SK-N-SH (cell line): ENCODE results near the gene SKA2. TPM values are rescaled to one million over a fixed set of nuclear protein-coding genes. Genes with fewer than 3 reads are reported as not detected.
A peak's percentile ranks its signal among the peaks of the same experiment; 100 is the strongest.

Source experiments
- CTCF ChIA-PET: fragments of 300-600, 350-600 bp; formaldehyde crosslinking; extraction: SDS; loops from one replicate; lab custom pipeline; 2021; lab: Yijun Ruan, JAX
- POLR2A ChIA-PET: fragments of 350-600 bp; sonication (Branson Sonifier 250); formaldehyde crosslinking; extraction: SDS; loops from one replicate; lab custom pipeline; 2020; ENCODE audit warnings: antibody characterized with exemption, inconsistent platforms; lab: Yijun Ruan, JAX
- DNase-seq: peaks from one replicate; pipeline ENCODE4 v3.0.0; 2012
- H2AFZ ChIP-seq: fragments of 200-600 bp; sonication (generic); 2 replicates; pipeline ENCODE4 v1.8.1; 2016; ENCODE audit warnings: antibody characterized with exemption, mild to moderate bottlenecking, low read depth
- H3F3A ChIP-seq: fragments of 200-600 bp; sonication (generic); replicated peaks from 2 replicates; pipeline ENCODE3; 2016; ENCODE audit warnings: antibody characterized with exemption, mild to moderate bottlenecking; ENCODE audit not compliant: insufficient read depth
- H3K27ac ChIP-seq, 2 experiments: fragments of 200-500 bp in 1 of 2; fragments of 200-600 bp in 1 of 2; sonication (Bioruptor generic) in 1 of 2; sonication (generic), shearing (Covaris generic) in 1 of 2; 2 replicates each; pipeline versions ENCODE4 v1.5.1 to v1.6.1; 2014 to 2016; ENCODE audit warnings: low read depth in 2 of 2, inconsistent platforms in 1 of 2, low read length in 1 of 2, mild to moderate bottlenecking in 1 of 2, mixed read lengths in 1 of 2
- H3K27me3 ChIP-seq: fragments of 200-600 bp; sonication (generic), shearing (Covaris generic); 2 replicates; pipeline ENCODE4 v1.6.1; 2016; ENCODE audit warnings: mixed run types; ENCODE audit not compliant: insufficient read depth
- H3K36me3 ChIP-seq, 2 experiments: fragments of 200-500 bp in 1 of 2; fragments of 200-600 bp in 1 of 2; sonication (Bioruptor generic) in 1 of 2; sonication (generic) in 1 of 2; replicated peaks in 1 of 2; 2 replicates each; pipeline versions ENCODE3 to v1.5.1; 2014 to 2016; ENCODE audit warnings: low read length in 1 of 2, mild to moderate bottlenecking in 1 of 2; ENCODE audit not compliant: insufficient read depth in 2 of 2, control insufficient read depth in 1 of 2
- H3K4me1 ChIP-seq, 2 experiments: fragments of 200-500 bp in 1 of 2; fragments of 200-600 bp in 1 of 2; sonication (Bioruptor generic) in 1 of 2; sonication (generic), shearing (Covaris generic) in 1 of 2; 2 replicates each; pipeline versions ENCODE4 v1.5.1 to v1.6.1; 2014 to 2016; ENCODE audit warnings: low read depth in 1 of 2, low read length in 1 of 2, mixed run types in 1 of 2; ENCODE audit not compliant: insufficient read depth in 2 of 2, control insufficient read depth in 1 of 2
- H3K4me2 ChIP-seq: fragments of 200-600 bp; sonication (generic), shearing (Covaris generic); 2 replicates; pipeline ENCODE4 v1.6.1; 2017; ENCODE audit warnings: mixed run types
- H3K4me3 ChIP-seq, 2 experiments: fragments of 200-500 bp in 1 of 2; fragments of 200-600 bp in 1 of 2; sonication (Bioruptor generic) in 1 of 2; sonication (generic), shearing (Covaris generic) in 1 of 2; 2 replicates each; pipeline versions ENCODE4 v1.5.1 to v1.8.1; 2014 to 2016; ENCODE audit warnings: low read depth in 2 of 2, inconsistent platforms in 1 of 2, low read length in 1 of 2, mild to moderate bottlenecking in 1 of 2, mixed read lengths in 1 of 2, moderate library complexity in 1 of 2
- H3K79me2 ChIP-seq: fragments of 200-600 bp; sonication (generic); 2 replicates; pipeline ENCODE4 v1.8.1; 2017; ENCODE audit warnings: mild to moderate bottlenecking; ENCODE audit not compliant: insufficient read depth
- H3K9ac ChIP-seq: fragments of 200-600 bp; sonication (generic); 2 replicates; pipeline ENCODE4 v1.6.1; 2017; ENCODE audit warnings: mixed run types
- H3K9me2 ChIP-seq: fragments of 200-600 bp; sonication (generic); 2 replicates; pipeline ENCODE4 v1.6.1; 2017; ENCODE audit warnings: mixed run types
- H3K9me3 ChIP-seq: fragments of 200-600 bp; sonication (generic); 2 replicates; pipeline ENCODE4 v1.6.1; 2017; ENCODE audit warnings: mixed run types, mild to moderate bottlenecking, moderate library complexity
- H4K20me1 ChIP-seq: fragments of 200-600 bp; sonication (generic); 2 replicates; pipeline ENCODE4 v1.6.1; 2017; ENCODE audit warnings: mild to moderate bottlenecking, mixed run types; ENCODE audit not compliant: insufficient read depth
- ELF1 ChIP-seq: IDR thresholded peaks from 2 replicates; pipeline ENCODE4 v1.4.0; 2012
- FOSL2 ChIP-seq: IDR thresholded peaks from 2 replicates; pipeline ENCODE4 v1.4.0; 2012; ENCODE audit warnings: low read depth, mild to moderate bottlenecking, moderate library complexity, borderline replicate concordance
- FOXJ3 ChIP-seq: sonication (generic); formaldehyde crosslinking; IDR thresholded peaks from 2 replicates; pipeline ENCODE4 v1.5.1; 2020; ENCODE audit warnings: mild to moderate bottlenecking, missing genetic modification reagents
- GATA2 ChIP-seq: sonication (generic); formaldehyde crosslinking; IDR thresholded peaks from 2 replicates; pipeline ENCODE4 v1.5.0; 2020; ENCODE audit warnings: mild to moderate bottlenecking, missing genetic modification reagents
- IRF3 ChIP-seq: fragments of 150-350 bp; IDR thresholded peaks from 2 replicates; pipeline ENCODE4 v1.6.1; 2016; ENCODE audit warnings: mild to moderate bottlenecking, low read depth, low read length
- JUND ChIP-seq: IDR thresholded peaks from 2 replicates; pipeline ENCODE4 v1.4.0; 2012
- MAX ChIP-seq: IDR thresholded peaks from 2 replicates; pipeline ENCODE4 v1.4.0; 2012; ENCODE audit warnings: low read depth
- NFIC ChIP-seq: IDR thresholded peaks from 2 replicates; pipeline ENCODE4 v1.4.0; 2012; ENCODE audit warnings: borderline replicate concordance
- NRF1 ChIP-seq: IDR thresholded peaks from 2 replicates; pipeline ENCODE4 v1.6.1; 2012; ENCODE audit warnings: low read depth, mild to moderate bottlenecking, low read length
- PBX3 ChIP-seq: IDR thresholded peaks from 2 replicates; pipeline ENCODE4; 2012
- POLR2AphosphoS5 ChIP-seq: IDR thresholded peaks from 2 replicates; pipeline ENCODE4 v1.6.1; 2012; ENCODE audit warnings: low read depth, low read length
- REST ChIP-seq: IDR thresholded peaks from 2 replicates; pipeline ENCODE4 v1.6.1; 2012; ENCODE audit warnings: mild to moderate bottlenecking, low read depth, low read length, moderate library complexity
- SIN3A ChIP-seq: IDR thresholded peaks from 2 replicates; pipeline ENCODE4 v1.6.1; 2012; ENCODE audit warnings: low read depth, mild to moderate bottlenecking, low read length, moderate library complexity, borderline replicate concordance
- SMC3 ChIP-seq: IDR thresholded peaks from 2 replicates; pipeline ENCODE4 v1.6.1; 2012; ENCODE audit warnings: low read depth, low read length, improper control_type of control experiment
- TCF12 ChIP-seq: IDR thresholded peaks from 2 replicates; pipeline ENCODE4 v1.4.0; 2012
- TEAD4 ChIP-seq: IDR thresholded peaks from 2 replicates; pipeline ENCODE4 v1.4.0; 2012; ENCODE audit warnings: mild to moderate bottlenecking, borderline replicate concordance; ENCODE audit not compliant: insufficient read depth
- WGBS: methylation state at CpG from one replicate; pipeline ENCODE4 v1.1.6; 2017; ENCODE audit warnings: low lambda C conversion rate; 5-methylcytosine and 5-hydroxymethylcytosine counted together
- polyA plus RNA-seq, 3 experiments: library from polyadenylated mRNA; depleted of rRNA; stranded (reverse); fragments of >200 nt; gene quantifications; 2 replicates each; pipeline ENCODE4 v1.2.3, GENCODE V29; 2012

Gene SKA2
- polyA plus RNA-seq, 1 of the 3 experiments (the other 2 are of a cell fraction) = 12.8 TPM

- CTCF ChIA-PET = interaction anchor here (0.6 to 1.4 kb wide), 3 partner anchors 12 to 606 kb away, joined by 3 read pairs; no protein-coding TSS in a partner anchor
- peak overlapping the region in 1 of 2 experiments; percentile 67; a peak in 2 of 4 replicates for H3K27ac ChIP-seq
- peaks cover 30% of the 10 kb centered on the region for H3F3A ChIP-seq
- 56% methylated on average over 2 of the region's 2 CpGs for WGBS
- H3K9me2 ChIP-seq = no peaks in the 10 kb centered on the region
- no peaks in the 10 kb centered on the region for H4K20me1 ChIP-seq
- peaks cover 100% of the 10 kb centered on the region for H3K79me2 ChIP-seq
- no peak overlapping the region for H3K4me3 ChIP-seq
- H2AFZ ChIP-seq = no peak overlapping the region
- peaks cover 11 to 19% of the 10 kb centered on the region in 2 experiments; a peak in 3 of 4 replicates for H3K4me1 ChIP-seq
- H3K36me3 ChIP-seq = peaks cover 0 to 7% of the 10 kb centered on the region in 2 experiments
- H3K27me3 ChIP-seq = no peaks in the 10 kb centered on the region
- TF ChIP-seq TEAD4 (no peak), FOSL2 (peak; percentile 80), SMC3 (no peak), SIN3A (0 out of 2 replicates have a peak, but pooled peaks have one; percentile 44), NRF1 (no peak), NFIC (no peak), PBX3 (no peak), ELF1 (no peak), JUND (peak; percentile 58), FOXJ3 (CRISPR knock-in tag) (no peak), IRF3 (no peak), POLR2AphosphoS5 (no peak), MAX (no peak), REST (no peak), TCF12 (peak; percentile 30; the same call in 1 of the 2 replicates), GATA2 (CRISPR knock-in tag) (no peak)
- TF ChIP-seq, all 33 proteins: peak for 4
- Histone ChIP-seq H3K9ac (peak overlapping the region; percentile 3; the same call in 1 of the 2 replicates), H3K4me2 (peak overlapping the region; percentile 27), H3K9me3 (no peaks in the 10 kb centered on the region)
- POLR2A ChIA-PET = no interaction called here
- no peak for DNase-seq
These were observed 5.9 kb downstream of the SKA2 start for GRCh38 chr17:59149051-59149450.
